ENCODE results near the gene EPB41L5. TPM values are rescaled to one million over a fixed set of nuclear protein-coding genes. Genes with fewer than 3 reads are reported as not detected.
A peak's percentile ranks its signal among the peaks of the same experiment; 100 is the strongest.
"Not testable (repeated sequence)": the region's sequence is repeated elsewhere in the genome, so short reads cannot be mapped to it uniquely, and the experiment has no call there.

EPB41L5 gene
- total RNA-seq, 1 donor from 2014 or later: 9.3 TPM

GRCh38 chr2:120176526-120176925 is 163.6 kb downstream of the EPB41L5 start:
- ATAC-seq (no peak), DNase-seq (no peak)
- intact Hi-C loops (cut with micrococcal nuclease): loop anchor here (10.0 kb wide), 1 partner anchor 472 kb away; no protein-coding TSS in a partner anchor

DNA sequence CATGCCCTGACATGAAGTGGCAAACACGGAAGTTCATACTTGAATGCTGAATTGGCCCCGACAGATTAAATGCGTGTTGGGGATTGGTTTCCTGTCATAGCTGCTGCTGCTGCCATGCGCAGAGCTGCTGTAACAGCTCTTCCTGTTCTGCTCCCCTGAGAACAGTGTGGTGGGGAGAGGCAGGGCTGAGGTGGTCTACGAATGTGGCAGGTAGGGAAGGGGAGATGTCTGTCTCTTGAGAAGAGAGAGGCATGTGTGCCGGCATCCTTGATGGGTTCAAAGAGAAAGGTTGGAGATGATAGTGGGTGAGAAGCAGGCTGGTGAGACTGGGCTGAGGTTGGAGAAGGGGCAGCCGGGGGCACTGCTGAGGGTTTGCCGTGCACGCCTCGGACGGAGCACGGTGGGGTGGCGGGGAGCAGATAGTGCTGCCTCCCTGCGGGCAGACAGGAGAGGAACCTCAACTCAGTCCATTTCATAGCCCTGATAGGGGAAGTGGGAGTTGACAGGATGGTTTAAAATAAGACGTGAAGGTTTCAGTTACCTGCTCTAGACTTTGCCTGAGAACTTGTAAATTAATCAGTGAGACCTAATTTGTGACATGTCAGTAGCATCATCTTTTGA is 164.2 kb downstream of the EPB41L5 start:
- intact Hi-C loops (cut with micrococcal nuclease): loop anchor here (10.0 kb wide), 1 partner anchor 472 kb away; no protein-coding TSS in a partner anchor

DNA sequence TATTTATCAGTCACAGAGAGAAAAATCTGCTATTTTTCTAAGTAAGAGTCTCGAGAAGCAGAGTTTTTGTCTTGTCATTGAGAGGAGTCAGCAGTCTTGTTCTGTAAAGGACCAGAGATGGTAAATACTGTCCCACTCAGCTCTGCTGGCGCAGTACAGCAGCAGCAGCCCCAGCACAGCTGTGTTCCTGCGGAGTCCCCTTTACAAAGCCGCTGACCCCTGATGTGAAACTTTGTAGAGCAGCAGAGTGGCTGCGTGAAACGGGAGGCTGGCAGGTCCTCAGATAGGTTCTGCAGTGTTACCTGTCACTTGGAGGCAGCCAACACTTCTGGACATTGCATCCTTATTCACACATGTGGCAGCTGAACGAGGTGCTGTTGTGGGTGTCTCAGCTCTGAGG is 165.1 kb downstream of the EPB41L5 start:
- intact Hi-C loops (cut with micrococcal nuclease): loop anchor here (10.0 kb wide), 1 partner anchor 473 kb away; no protein-coding TSS in a partner anchor
- DNase-seq (no peak), ATAC-seq (no peak)

More for the DNA sequence above, 164.2 kb downstream of the EPB41L5 start:
- ATAC-seq (peak; percentile 77), DNase-seq (peak; percentile 54)

DNA sequence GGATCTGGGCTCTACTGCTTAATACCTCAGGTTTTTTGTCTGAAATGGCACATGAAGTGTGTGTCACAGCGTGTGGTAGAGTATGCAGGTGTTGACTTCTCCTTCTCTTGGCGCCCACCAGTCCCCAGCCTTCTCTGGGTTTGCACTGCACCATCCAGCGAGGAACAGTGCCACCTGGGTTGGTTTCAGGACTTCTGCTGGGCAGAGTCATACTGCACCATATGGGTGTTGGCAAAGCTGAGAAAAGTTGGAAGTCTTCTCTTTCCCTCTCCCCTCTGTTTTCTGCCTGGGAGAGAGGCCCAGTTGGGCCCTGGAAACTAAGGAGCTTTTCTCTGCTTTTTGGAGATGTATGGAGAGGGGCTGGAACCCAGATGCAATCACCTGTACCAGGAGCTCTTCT is 166.5 kb downstream of the EPB41L5 start:
- intact Hi-C loops (cut with micrococcal nuclease): loop anchor here (10.0 kb wide), 1 partner anchor 475 kb away; no protein-coding TSS in a partner anchor
- ATAC-seq: no peak

GRCh38 chr2:120180066-120180465 is 167.2 kb downstream of the EPB41L5 start:
- intact Hi-C loops (cut with micrococcal nuclease): no loop called here
- ATAC-seq (no peak), DNase-seq (no peak)

More for the DNA sequence above, 166.5 kb downstream of the EPB41L5 start:
- DNase-seq: no peak

DNA sequence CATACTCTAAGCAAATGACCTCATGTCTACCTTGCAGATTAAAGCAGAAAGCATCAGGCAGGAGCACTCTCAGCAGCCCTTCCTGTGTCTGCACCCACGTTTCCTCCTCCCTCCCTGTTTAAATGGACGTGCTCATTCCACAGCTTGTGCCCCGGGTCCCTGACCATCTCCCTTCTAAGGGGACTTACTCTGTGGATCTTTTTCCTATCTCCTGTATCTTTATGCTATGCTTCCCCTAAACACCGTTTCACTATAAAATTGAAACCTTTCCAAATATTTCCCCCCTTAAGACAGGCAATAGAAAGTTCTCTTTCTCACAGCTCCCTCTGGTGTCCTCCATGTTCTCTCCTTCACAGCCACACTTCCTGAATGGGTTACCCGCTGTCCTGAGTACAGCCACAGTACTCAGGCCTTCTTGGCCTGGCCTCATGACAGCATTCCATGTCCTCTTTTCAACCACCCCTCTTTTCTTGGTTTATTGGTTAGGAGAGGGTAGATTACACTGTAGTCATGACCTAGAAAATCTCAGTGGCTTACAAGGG is 169.2 kb downstream of the EPB41L5 start:
- intact Hi-C loops (cut with micrococcal nuclease): no loop called here
- ATAC-seq (no peak), DNase-seq (no peak)

DNA sequence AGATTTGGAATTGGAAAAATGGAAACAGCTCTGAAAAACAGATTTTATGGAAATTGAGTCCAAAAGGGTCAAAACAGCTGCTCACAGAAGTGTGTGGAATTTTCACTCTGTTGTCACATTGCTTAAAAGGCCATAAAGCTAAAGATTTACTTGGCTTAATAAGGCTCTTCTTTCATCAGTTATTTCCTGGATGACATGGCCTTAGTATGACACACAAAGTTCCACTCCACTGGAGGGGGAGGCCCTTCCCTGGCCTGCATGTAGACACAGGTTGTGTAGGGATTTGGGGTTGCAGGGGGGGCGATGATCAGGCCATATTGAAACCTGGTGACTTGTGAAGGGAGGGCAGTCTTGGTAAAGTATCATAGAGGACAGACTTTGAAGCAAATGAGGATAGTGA is 176.3 kb downstream of the EPB41L5 start:
- intact Hi-C loops (cut with micrococcal nuclease): no loop called here
- DNase-seq (no peak), ATAC-seq (no peak)

GRCh38 chr2:120192280-120192679 is 179.4 kb downstream of the EPB41L5 start:
- no peak for DNase-seq
- intact Hi-C loops (cut with micrococcal nuclease): no loop called here
- ATAC-seq: no peak

GRCh38 chr2:120195553-120195952 is 182.7 kb downstream of the EPB41L5 start:
- intact Hi-C loops (cut with micrococcal nuclease): no loop called here
- DNase-seq (no peak), ATAC-seq (no peak)

- DNase-seq; ATAC-seq; intact Hi-C loops (cut with micrococcal nuclease): not testable (repeated sequence)
Measured at GRCh38 chr2:120199817-120200459, 187.1 kb downstream of the EPB41L5 start.

GRCh38 chr2:120203251-120204021 is 190.6 kb downstream of the EPB41L5 start:
- peak; percentile 18 for ATAC-seq
- no peak for DNase-seq

DNA sequence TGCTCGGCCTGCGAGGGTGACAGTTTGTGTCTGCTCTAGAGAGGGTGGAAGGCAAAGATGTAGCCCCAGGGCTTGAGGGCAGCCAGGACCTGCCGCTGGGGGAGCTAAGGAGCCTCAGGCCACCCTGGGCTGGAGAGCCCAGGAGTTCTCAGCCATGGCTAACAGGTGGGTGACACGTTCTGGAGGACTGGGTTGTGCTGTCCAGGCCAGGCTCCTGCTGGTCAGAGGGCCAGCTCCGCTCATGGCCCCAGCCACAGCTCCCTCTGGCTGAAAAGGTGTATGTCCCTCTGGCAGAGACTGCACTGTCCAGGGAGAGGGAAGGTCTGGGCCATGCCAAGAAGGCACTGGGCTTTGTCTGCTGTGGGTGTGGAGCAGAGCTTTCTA is 191.1 kb downstream of the EPB41L5 start:
- peak; percentile 62 for ATAC-seq
- no peak for DNase-seq
- intact Hi-C loops (cut with micrococcal nuclease): no loop called here

More at GRCh38 chr2:120203251-120204021, 190.6 kb downstream of the EPB41L5 start:
- intact Hi-C loops (cut with micrococcal nuclease): no loop called here

DNA sequence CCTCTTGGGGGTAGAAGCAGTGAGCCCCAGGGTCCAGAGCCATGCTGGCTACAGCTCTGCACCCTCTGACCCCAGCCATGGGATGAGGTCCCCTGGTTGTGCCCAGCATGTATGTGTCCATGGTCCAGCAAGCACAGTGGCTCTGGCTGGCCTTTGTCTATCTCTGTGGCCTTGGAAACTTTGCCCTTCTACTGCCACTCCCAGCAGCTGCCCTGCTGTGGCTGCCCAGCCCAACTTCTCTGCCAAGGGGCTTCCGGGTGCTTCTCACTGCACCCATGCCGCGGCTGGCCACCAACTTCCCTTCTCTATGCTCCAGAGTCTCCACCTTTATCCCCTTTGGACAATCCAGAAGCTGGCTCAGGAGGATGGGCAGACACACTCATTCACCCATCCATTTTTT is 191.5 kb downstream of the EPB41L5 start:
- ATAC-seq: no peak
- intact Hi-C loops (cut with micrococcal nuclease): no loop called here
- no peak for DNase-seq

DNA sequence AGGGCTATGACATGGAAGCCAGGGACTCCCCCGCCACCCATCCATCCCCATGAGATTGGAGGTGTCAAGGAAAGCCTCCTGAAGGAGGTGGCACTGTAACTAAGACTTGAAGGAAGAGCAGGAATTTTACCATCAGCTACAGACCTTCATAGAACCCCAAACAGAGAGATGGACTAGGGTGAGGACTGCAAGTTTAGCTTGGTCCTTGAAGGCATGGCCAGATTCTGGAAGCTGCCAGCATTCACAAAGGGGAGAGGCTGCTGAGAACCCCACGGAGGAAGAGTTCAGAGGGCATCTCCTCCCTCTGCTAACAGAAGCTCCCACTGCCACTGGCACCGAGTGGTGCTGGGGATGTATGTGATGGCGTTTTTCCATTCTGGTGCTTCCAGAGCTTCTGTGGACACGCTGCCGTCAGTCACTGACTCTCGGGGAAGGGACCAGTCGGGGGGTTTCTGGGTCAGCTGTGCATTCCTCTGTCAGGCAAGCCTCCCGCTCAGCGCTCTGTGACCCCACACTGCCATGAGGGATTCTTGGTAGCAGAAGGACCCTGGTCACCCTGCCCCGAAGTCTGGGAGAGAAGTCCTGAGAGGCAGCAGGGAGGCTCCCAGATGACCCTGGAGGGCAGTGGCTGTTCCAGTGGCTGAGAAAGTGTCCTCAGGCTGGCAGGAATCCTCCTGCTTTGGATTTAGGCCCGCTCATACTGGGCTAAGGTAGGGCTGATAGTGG is 192.2 kb downstream of the EPB41L5 start:
- ATAC-seq (no peak), DNase-seq (no peak)
- intact Hi-C loops (cut with micrococcal nuclease): no loop called here

GRCh38 chr2:120206022-120206581 is 193.2 kb downstream of the EPB41L5 start:
- ATAC-seq: no peak
- intact Hi-C loops (cut with micrococcal nuclease): no loop called here
- DNase-seq: no peak

DNA sequence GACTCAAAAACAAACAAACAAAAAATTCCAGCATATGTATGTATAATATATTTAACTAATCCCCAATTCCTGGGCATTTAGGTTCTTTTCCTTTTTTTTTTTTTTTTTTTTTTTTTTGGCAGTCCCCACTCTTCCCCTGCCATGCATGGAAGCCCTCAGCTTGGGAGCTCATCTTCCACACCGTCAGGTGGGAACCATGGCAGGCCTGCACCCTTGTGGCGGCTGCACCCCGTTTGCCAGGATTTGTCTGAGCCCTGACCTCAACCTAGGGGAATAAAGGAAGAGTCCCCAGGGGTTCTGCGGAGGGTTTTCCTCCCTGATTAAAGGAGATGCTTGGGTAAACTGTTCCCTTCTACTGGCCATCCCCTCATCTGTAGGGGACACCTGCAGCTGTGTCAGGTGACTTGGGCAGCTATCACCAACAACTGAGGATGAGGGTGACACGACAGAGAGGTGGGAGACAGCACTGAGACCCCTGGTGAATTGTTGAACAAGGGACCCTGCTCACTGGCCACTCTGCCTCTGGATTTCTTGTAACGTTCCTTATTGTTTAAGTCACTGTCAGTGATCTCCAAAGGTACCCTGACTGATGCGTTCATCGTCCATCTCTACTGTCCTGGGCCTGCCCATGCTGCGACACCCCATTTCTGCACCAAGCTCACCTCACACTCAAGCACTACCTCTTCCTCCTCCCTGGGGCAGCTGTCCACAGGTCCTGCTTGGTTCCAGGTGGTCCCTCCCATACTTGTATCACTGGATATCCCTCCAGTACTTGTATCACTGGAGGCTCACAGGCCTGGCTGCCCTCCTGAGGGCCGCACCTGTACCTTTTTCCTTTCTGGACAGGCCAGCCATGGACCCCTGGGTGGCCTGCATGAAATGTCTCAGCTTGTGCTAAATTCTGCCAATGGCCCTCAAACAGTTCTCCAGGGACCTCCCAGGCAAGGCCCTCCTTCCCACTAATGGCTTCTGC is 195.8 kb downstream of the EPB41L5 start:
- intact Hi-C loops (cut with micrococcal nuclease): no loop called here
- DNase-seq: no peak
- no peak for ATAC-seq

DNA sequence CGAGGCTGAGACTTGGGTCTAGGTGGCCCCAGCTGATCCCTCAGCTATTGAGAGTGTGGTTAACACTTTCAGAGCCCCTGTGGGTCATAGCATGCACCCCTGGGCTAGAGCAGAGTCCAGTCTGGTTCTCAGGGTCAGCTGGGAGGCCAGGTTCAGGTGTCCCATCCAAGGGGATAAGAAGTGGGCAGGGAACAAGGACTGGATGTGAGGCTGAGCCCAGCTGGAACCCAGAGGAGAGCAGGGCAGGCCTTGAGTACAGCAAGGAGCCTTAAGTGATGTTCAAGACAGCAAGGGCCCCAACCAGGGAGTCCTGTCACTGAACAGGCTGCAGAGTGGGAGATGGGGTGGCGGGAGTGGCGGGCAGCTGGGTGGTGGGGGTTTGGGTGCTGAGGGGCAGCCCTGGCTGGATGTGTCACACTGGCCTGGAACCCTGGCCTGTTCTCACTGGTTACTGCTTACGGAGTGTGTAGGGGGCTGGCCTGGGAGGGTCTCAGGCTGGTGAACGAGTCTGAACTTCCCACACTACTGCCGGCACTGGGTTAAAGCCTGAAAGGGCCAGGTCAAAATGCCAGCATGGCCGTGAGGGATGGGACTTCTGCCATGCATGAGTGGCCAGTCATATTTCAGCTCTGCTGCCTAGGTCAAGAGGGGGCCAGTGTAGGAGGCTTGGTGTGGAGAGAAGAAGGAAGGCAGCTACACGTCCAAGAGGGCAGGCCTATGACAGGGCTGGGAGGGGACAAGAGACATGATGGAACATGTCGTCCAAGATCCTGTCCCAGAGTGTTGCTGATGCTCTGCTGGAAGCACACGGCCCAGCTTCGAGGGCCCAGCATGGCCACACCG is 196.8 kb downstream of the EPB41L5 start:
- ATAC-seq (peak; percentile 38), DNase-seq (no peak)
- intact Hi-C loops (cut with micrococcal nuclease): no loop called here

Measured in left ventricle myocardium superior (tissue), 1 donor.